Spleen (tissue), 7 donors: Measurements from ENCODE around the gene WDR73.

Experiments used
- CTCF ChIP-seq, 11 experiments: fragments of 200-600 bp in 7 of 11; fragments of 450-650 bp in 4 of 11; sonication (generic) in 4 of 11; IDR thresholded peaks in 8 of 11; conservative IDR thresholded peaks in 3 of 11; 1 replicate in 7 of 11; 2 replicates in 4 of 11; pipeline versions ENCODE4 v1.4.0 to v1.8.0; 2016 to 2021; ENCODE audit warnings: antibody characterized with exemption in 11 of 11, inconsistent platforms in 4 of 11, mild to moderate bottlenecking in 1 of 11
- POLR2A ChIP-seq, 3 donors: fragments of 450-650 bp; IDR thresholded peaks; one replicate each; pipeline ENCODE4 v1.5.1; 2017; ENCODE audit warnings: antibody characterized with exemption in 3 of 3, mild to moderate bottlenecking in 1 of 3
- donor health status: DM: no; HTN: no; CAD: no; lungs with moderate emphysema.
- donor health status: DM: no; HTN: no; CAD: no.
- donor health status: DM: no; HTN: no; CAD: no.

GRCh38 chr15:84697236-84697990, 43.3 kb upstream of the WDR73 start:
- no peak for TF ChIP-seq CTCF (IDR thresholded peaks at IDR 0.05 in 8 of 11, conservative IDR thresholded peaks at IDR 0.05 in 3 of 11)
- TF ChIP-seq POLR2A (IDR thresholded peaks at IDR 0.05), result no peak
